ENCODE data around the gene IMPA2.
"Not testable (repeated sequence)": the region's sequence is repeated elsewhere in the genome, so short reads cannot be mapped to it uniquely, and the experiment has no call there.

The IMPA2 gene

GRCh38 chr18:12030670-12031069 lies 49.4 kb downstream of the IMPA2 start:
- DNase-seq, result no peak

- DNase-seq, result no peak
Observed at GRCh38 chr18:12031181-12031580, 49.9 kb downstream of the IMPA2 start.

- DNase-seq, result no peak
Observed at GRCh38 chr18:12031846-12032245, 50.5 kb downstream of the IMPA2 start.

GRCh38 chr18:12032786-12033642 lies 51.7 kb downstream of the IMPA2 start:
- DNase-seq, result peak; percentile 68

- no peak for DNase-seq
Observed at GRCh38 chr18:12033643-12034025, 52.3 kb downstream of the IMPA2 start.

- no peak for DNase-seq
Observed at GRCh38 chr18:12034241-12035100, 53.2 kb downstream of the IMPA2 start.

- no peak for DNase-seq
Observed at GRCh38 chr18:12035481-12035880, 54.2 kb downstream of the IMPA2 start.

- no peak for DNase-seq
Observed at GRCh38 chr18:12036201-12036751, 55.0 kb downstream of the IMPA2 start.

- no peak for DNase-seq
Observed at GRCh38 chr18:12038082-12038638, 56.9 kb downstream of the IMPA2 start.

- peak; percentile 74 for DNase-seq
Observed at GRCh38 chr18:12038639-12039539, 57.6 kb downstream of the IMPA2 start.

GRCh38 chr18:12039540-12039930 lies 58.2 kb downstream of the IMPA2 start:
- not testable (repeated sequence) for DNase-seq

- peak; percentile 86 for DNase-seq
Observed at GRCh38 chr18:12041561-12041960, 60.3 kb downstream of the IMPA2 start.

GRCh38 chr18:12043811-12044210 lies 62.5 kb downstream of the IMPA2 start:
- DNase-seq, result no peak

GRCh38 chr18:12044591-12044990 lies 63.3 kb downstream of the IMPA2 start:
- DNase-seq, result no peak

- no peak for DNase-seq
Observed at GRCh38 chr18:12046046-12046750, 64.9 kb downstream of the IMPA2 start.

GRCh38 chr18:12046751-12047335 lies 65.5 kb downstream of the IMPA2 start:
- DNase-seq, result no peak

- DNase-seq, result no peak
Observed at GRCh38 chr18:12048010-12048826, 66.9 kb downstream of the IMPA2 start.

GRCh38 chr18:12048827-12049175 lies 67.5 kb downstream of the IMPA2 start:
- DNase-seq, result peak; percentile 77

- DNase-seq, result no peak
Observed at GRCh38 chr18:12049978-12050811, 68.9 kb downstream of the IMPA2 start.

Measured in HCEC 1CT (cell line).